Right lobe of liver (tissue), 4 donors: ENCODE data around the gene KLF4.

Experiments used
- POLR2A ChIP-seq: fragments of 450-650 bp; IDR thresholded peaks from one replicate; pipeline ENCODE4 v1.6.1; 2017; ENCODE audit warnings: antibody characterized with exemption, mild to moderate bottlenecking
- TF ChIP-seq, protein P1 (sequence below), 4 donors: fragments of 200-600 bp in 3 of 4; fragments of 450-650 bp in 1 of 4; IDR thresholded peaks; one replicate each; pipeline versions ENCODE4 v1.5.1 to v1.8.0; 2016 to 2022; ENCODE audit warnings: antibody characterized with exemption in 4 of 4, mild to moderate bottlenecking in 2 of 4
- donor health status: DM: no; HTN: no; CAD: no.
- donor health status: DM: no; HTN: no; CAD: no.
- donor health status: DM: no; HTN: yes; CAD: no.

DNA sequence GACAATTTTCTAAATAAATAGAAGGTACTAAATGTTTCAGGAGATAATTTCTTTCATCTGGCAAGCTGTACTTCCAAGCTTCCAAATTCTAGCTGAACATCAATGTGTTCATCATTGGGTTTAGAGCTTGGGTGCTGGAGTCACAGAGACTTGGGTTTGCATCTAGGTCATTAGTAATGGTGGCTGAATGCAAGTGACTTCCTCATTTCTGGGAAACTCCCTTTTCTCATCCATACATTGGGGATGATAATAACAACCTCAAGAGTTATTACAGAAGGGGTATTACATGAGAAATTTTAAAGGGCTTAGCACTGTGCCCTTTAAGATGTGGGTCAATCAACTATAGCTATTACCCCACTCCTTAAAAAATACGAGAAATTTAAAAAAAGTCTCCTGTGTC is 41.1 kb upstream of the KLF4 start:
- TF ChIP-seq, protein P1, sequence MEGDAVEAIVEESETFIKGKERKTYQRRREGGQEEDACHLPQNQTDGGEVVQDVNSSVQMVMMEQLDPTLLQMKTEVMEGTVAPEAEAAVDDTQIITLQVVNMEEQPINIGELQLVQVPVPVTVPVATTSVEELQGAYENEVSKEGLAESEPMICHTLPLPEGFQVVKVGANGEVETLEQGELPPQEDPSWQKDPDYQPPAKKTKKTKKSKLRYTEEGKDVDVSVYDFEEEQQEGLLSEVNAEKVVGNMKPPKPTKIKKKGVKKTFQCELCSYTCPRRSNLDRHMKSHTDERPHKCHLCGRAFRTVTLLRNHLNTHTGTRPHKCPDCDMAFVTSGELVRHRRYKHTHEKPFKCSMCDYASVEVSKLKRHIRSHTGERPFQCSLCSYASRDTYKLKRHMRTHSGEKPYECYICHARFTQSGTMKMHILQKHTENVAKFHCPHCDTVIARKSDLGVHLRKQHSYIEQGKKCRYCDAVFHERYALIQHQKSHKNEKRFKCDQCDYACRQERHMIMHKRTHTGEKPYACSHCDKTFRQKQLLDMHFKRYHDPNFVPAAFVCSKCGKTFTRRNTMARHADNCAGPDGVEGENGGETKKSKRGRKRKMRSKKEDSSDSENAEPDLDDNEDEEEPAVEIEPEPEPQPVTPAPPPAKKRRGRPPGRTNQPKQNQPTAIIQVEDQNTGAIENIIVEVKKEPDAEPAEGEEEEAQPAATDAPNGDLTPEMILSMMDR (IDR thresholded peaks at IDR 0.05), result no peak
- TF ChIP-seq POLR2A, result no peak
